Psoas muscle (tissue), 8 donors: ENCODE results near the gene HHIPL1. TPM values are rescaled to one million over a fixed set of nuclear protein-coding genes. Genes with fewer than 3 reads are reported as not detected.
"Not testable (repeated sequence)": the region's sequence is repeated elsewhere in the genome, so short reads cannot be mapped to it uniquely, and the experiment has no call there.

Source experiments
- ATAC-seq, 4 donors: fragments of 200-7000 bp; cut with Tn5 transposase; one replicate each; pipeline ENCODE4 v1.9.1; 2020; ENCODE audit warnings: moderate library complexity in 3 of 4, mild to moderate bottlenecking in 2 of 4
- DNase-seq, 2 donors: peaks; one replicate each; pipeline ENCODE4 v3.0.0-alpha.2; 2020
- H3K27ac ChIP-seq: fragments of 200-600 bp; one replicate; pipeline ENCODE4 v1.8.0; 2022
- H3K27me3 ChIP-seq, 3 donors: fragments of 200-600 bp in 1 of 3; one replicate each; pipeline versions ENCODE4 v1.6.1 to v1.8.0; 2013 to 2022; ENCODE audit warnings: low read length in 2 of 3, mild to moderate bottlenecking in 2 of 3, moderate library complexity in 1 of 3; ENCODE audit not compliant: insufficient read depth in 3 of 3
- H3K36me3 ChIP-seq, 2 donors: fragments of 200-600 bp in 1 of 2; one replicate each; pipeline versions ENCODE4 v1.6.1 to v1.8.0; 2013 to 2022; ENCODE audit warnings: low read depth in 1 of 2, mild to moderate bottlenecking in 1 of 2, moderate library complexity in 1 of 2; ENCODE audit not compliant: insufficient read depth in 1 of 2
- H3K4me1 ChIP-seq: fragments of 200-600 bp; one replicate; pipeline ENCODE4 v1.8.0; 2022
- H3K4me3 ChIP-seq: fragments of 200-600 bp; one replicate; pipeline ENCODE4 v1.8.0; 2022; ENCODE audit warnings: mild to moderate bottlenecking
- H3K9me3 ChIP-seq: fragments of 200-600 bp; one replicate; pipeline ENCODE4 v1.8.0; 2022
- WGBS, 3 donors: extraction: QIAGEN DNeasy Blood & Tissue Kit; methylation state at CpG; one replicate each; pipeline versions ENCODE4 v1.1.6 to v1.1.7; 2013; 5-methylcytosine and 5-hydroxymethylcytosine counted together
- intact Hi-C, 2 donors: fragments of 100-400 bp; cut with DNase I; formaldehyde crosslinking; loops; one replicate each; pipeline versions ENCODE4 v1.11.0 to v1.14.2; 2022
- polyA plus RNA-seq, 3 donors: library from polyadenylated mRNA; stranded (reverse); fragments of 200-250 nt; gene quantifications; one replicate each; pipeline ENCODE4 v1.2.3, GENCODE V29; 2013
- total RNA-seq, 4 donors: library from RNA; stranded (reverse); fragmentation: NEBNext Ultra II Directional in 2 of 4; extraction: Animal tissue kit (Norgen Biotek cat#: 25700) in 2 of 4; gene quantifications; one replicate each; pipeline versions ENCODE4 v1.2.1 to v1.2.4, GENCODE V29; 2021 to 2023
- TF ChIP-seq, protein P1 (sequence below): fragments of 200-600 bp; IDR thresholded peaks from one replicate; pipeline ENCODE4 v1.8.0; 2022; ENCODE audit warnings: antibody characterized with exemption
- donor health status: healthy with polysubstance abuse.
- donor health status: DM: no; HTN: no; CAD: no; lungs with moderate emphysema.
- donor health status: Bipolar disorder and iron deficiency.
- donor health status: healthy.
- donor health status: DM: yes; HTN: yes; CAD: no.
- donor health status: DM: no; HTN: no; CAD: no.
- donor health status: DM: no; HTN: no; CAD: no.
- donor health status: DM: yes; HTN: yes; CAD: no.

The HHIPL1 gene
- total and polyA plus RNA-seq, 7 donors = 0.12 to 0.86 (median 0.32) TPM

DNA sequence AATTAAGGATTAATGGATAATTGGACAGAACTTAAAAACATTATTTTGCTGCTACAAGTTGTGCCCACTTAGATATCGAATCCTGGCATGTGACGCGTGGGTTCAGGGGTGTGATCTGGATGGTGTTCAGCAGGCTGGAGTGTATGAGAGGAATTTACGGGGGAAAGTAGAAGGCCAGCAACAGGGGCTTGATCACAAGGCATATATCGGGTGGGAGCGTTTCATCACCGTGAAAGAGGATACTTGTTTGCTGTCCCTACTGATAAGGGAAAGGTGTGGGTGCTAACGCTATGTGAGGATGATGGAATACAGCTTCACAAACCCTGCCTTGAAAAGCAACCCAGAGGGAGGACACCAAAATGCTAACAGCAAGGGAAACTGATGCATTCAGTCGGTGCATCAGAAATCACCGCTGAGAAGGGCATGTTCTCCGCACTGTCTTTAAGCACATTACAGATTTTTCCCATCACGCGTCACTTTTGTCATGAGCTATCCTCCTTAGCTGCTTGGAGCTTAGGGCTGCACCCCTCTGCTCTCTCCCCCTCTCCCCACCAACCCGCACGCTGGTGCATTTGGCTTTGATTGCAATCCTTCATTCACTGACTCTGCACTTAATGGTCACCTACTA, 13.4 kb downstream of the HHIPL1 start:
- H3K36me3 ChIP-seq = no peaks in the 10 kb centered on the region
- H3K9me3 ChIP-seq = no peaks in the 10 kb centered on the region
- TF ChIP-seq, protein P1, sequence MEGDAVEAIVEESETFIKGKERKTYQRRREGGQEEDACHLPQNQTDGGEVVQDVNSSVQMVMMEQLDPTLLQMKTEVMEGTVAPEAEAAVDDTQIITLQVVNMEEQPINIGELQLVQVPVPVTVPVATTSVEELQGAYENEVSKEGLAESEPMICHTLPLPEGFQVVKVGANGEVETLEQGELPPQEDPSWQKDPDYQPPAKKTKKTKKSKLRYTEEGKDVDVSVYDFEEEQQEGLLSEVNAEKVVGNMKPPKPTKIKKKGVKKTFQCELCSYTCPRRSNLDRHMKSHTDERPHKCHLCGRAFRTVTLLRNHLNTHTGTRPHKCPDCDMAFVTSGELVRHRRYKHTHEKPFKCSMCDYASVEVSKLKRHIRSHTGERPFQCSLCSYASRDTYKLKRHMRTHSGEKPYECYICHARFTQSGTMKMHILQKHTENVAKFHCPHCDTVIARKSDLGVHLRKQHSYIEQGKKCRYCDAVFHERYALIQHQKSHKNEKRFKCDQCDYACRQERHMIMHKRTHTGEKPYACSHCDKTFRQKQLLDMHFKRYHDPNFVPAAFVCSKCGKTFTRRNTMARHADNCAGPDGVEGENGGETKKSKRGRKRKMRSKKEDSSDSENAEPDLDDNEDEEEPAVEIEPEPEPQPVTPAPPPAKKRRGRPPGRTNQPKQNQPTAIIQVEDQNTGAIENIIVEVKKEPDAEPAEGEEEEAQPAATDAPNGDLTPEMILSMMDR = no peak
- intact Hi-C loops = no loop called here
- ATAC-seq (no peak), DNase-seq (no peak)
- H3K4me1 ChIP-seq = no peaks in the 10 kb centered on the region
- H3K27ac ChIP-seq = no peak overlapping the region
- no peak overlapping the region for H3K4me3 ChIP-seq
- WGBS, 3 donors = 64 to 69% (median 66%) methylated on average over 15 of the region's 15 CpGs
- peaks cover 0 to 42% (median 10%) of the 10 kb centered on the region in 3 donors for H3K27me3 ChIP-seq

DNA sequence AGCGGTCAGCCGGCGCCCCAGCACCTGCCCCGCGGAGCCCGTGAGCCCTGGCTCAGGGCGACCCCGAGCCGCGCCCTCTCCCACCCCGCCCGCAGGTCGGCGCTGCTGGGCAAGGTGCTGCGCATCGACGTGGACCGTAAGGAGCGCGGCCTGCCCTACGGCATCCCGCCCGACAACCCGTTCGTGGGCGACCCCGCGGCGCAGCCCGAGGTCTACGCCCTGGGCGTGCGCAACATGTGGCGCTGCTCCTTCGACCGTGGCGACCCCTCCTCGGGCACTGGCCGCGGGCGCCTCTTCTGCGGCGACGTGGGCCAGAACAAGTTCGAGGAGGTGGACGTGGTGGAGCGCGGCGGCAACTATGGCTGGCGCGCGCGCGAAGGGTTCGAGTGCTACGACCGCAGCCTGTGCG, 14.4 kb downstream of the HHIPL1 start:
- intact Hi-C loops = no loop called here
- Histone ChIP-seq H3K9me3 (no peaks in the 10 kb centered on the region), H3K4me3 (no peak overlapping the region), H3K4me1 (no peaks in the 10 kb centered on the region), H3K36me3 (no peaks in the 10 kb centered on the region), H3K27ac (no peak overlapping the region), H3K27me3 (peaks cover 0 to 42% (median 10%) of the 10 kb centered on the region in 3 donors)
- ATAC-seq (peak in 2 of 4 donors; percentile 49 to 52), DNase-seq (no peak)
- TF ChIP-seq, protein P1 = no peak
- WGBS, 3 donors = 6 to 14% (median 13%) methylated on average over 42 to 58 of the region's 58 CpGs

DNA sequence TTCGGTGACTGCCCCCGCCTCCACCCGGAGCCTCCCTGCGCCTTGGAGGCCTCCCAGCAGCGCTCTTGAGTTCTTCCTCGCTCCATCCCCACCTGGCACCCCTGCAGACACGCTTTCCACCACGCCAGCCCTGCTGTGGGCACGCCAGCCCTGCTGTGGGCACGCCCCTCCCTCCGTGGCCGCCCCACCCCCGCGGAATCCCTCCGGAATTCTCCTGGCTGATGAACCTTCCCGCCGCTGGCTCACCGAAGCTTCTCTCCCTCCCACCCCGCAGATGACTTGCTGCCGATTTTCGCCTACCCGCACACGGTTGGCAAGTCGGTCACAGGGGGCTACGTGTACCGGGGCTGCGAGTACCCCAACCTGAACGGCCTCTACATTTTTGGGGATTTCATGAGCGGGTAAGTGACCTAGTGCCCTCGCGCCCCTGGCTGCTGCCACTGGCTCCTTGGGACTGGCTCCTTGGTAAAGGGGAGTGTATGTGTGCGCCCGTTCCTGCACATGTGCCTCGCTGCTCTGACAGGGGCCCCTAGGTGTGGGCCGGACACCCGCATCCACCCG, 15.2 kb downstream of the HHIPL1 start:
- ATAC-seq (peak in 1 of 4 donors; percentile 12), DNase-seq (no peak)
- peaks cover 0 to 42% (median 10%) of the 10 kb centered on the region in 3 donors for H3K27me3 ChIP-seq

DNA sequence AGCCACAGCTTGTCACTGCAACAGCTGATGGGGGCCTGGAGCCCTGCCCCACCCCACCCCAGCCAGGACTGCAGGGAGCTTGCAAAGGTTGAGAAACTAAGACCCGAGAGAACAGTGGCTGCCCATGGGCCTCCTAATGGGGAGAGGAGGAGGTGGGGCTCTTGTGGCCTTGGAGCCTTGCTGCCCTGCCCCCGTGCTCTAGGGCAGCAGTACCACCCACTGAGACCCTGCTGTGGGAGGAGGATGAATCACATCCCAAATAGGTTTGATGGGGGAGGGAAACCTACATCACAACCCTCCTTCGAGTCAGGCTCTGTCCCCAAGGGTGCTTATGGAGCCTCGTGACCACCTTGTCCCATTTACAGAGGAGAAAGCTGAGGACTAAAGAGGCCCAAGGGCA, 15.9 kb downstream of the HHIPL1 start:
- 73 to 84% (median 81%) methylated on average over 4 of the region's 4 CpGs for WGBS, 3 donors
- Histone ChIP-seq H3K4me3 (no peak overlapping the region), H3K36me3 (no peaks in the 10 kb centered on the region), H3K27ac (no peak overlapping the region), H3K4me1 (no peaks in the 10 kb centered on the region), H3K9me3 (no peaks in the 10 kb centered on the region), H3K27me3 (peaks cover 0 to 42% (median 10%) of the 10 kb centered on the region in 3 donors)
- no peak for ATAC-seq
- TF ChIP-seq, protein P1 = no peak
- intact Hi-C loops = no loop called here
- no peak for DNase-seq

More for the DNA sequence above, 15.2 kb downstream of the HHIPL1 start:
- TF ChIP-seq, protein P1 = no peak
- Histone ChIP-seq H3K36me3 (no peaks in the 10 kb centered on the region), H3K4me1 (no peaks in the 10 kb centered on the region), H3K4me3 (no peak overlapping the region), H3K27ac (no peak overlapping the region), H3K9me3 (no peaks in the 10 kb centered on the region)
- intact Hi-C loops = no loop called here
- 23 to 29% (median 29%) methylated on average over 32 to 37 of the region's 37 CpGs for WGBS, 3 donors

DNA sequence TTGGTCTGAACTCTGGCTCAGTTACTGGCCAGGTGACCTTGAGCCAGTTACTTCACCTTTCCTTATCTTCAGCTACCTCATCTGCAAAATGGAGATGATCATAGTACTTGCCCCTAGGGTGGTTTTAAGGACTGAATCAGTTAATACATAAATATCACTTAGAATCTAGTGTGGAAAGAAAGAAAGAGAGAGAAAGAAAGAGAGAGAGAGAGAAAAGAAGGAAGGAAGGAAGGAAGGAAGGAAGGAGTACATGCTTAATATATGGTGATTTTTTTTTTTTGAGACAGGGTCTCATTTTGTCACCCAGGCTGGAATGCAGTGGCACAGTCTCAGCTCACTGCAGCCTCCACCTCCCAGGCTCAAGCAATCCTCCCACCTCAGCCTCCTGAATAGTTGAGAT, 16.3 kb downstream of the HHIPL1 start:
- H3K27me3 ChIP-seq = peaks cover 0 to 42% (median 10%) of the 10 kb centered on the region in 3 donors
- H3K4me3 ChIP-seq = not testable (repeated sequence)

More for the DNA sequence above, 16.3 kb downstream of the HHIPL1 start:
- DNase-seq, H3K36me3 ChIP-seq, H3K4me1 ChIP-seq, ATAC-seq, H3K27ac ChIP-seq, H3K9me3 ChIP-seq, intact Hi-C loops: not testable (repeated sequence)
